DOHH2 (cell line): ENCODE data around the gene TSPAN12.

Source experiments
- CTCF ChIP-seq: fragments of 200-600 bp; sonication (generic); IDR thresholded peaks from one replicate; pipeline ENCODE4 v1.5.1; 2014; ENCODE audit warnings: antibody characterized with exemption, mild to moderate bottlenecking, low read depth, low read length; ENCODE audit not compliant: poor library complexity, severe bottlenecking
- EZH2phosphoT487 ChIP-seq: fragments of 200-600 bp; sonication (generic); IDR thresholded peaks from 2 replicates; pipeline ENCODE4 v1.6.1; 2017; ENCODE audit warnings: borderline replicate concordance, mild to moderate bottlenecking, antibody characterized with exemption, low read length, moderate library complexity, mixed read lengths

DNA sequence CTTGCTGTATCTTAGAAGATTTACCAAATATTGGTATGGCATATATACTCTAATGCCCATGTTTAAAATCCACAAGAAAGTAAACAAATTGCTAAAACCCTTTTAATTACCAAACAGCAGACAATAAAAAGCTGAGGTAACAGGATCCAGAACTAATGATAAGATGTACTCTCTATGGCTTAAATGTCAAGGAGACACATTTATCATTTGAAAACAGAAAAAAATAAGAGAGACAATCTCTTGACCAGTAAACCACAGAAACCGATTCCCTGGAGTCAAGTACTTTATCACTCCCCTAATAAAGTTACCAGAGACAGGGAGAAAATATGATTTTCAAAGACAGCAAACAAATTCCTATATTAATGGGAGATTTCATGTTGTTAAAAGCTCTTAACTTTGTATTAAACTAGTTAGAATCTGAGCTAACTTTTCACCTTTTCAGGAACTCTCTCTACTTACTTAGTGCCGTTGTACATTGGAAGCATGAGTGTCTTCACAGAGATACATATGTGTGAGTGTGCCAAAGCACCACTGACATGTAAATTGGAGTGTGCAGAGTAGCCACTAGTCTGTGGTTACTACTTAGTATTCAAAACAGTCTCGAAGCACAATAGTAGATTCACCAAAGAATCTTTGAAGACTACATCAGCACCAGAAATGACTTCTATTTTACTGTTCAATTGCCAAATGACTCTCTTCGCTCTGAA, 44.2 kb downstream of the TSPAN12 start:
- TF ChIP-seq CTCF (no peak), EZH2phosphoT487 (no peak)
